Femur (tissue), 1 donor: Measurements from ENCODE around the gene PRKCD.

Experiments used
- DNase-seq: peaks from one replicate; pipeline ENCODE4 v3.0.0-alpha.2; 2017

The PRKCD gene

GRCh38 chr3:53193466-53194209 is 32.6 kb downstream of the PRKCD start:
- peak; percentile 76 for DNase-seq

- DNase-seq = peak; percentile 52
Measured at GRCh38 chr3:53194210-53195065, 33.4 kb downstream of the PRKCD start.

GRCh38 chr3:53195066-53195450 is 34.0 kb downstream of the PRKCD start:
- DNase-seq = peak; percentile 17

- DNase-seq = peak; percentile 62
Measured at GRCh38 chr3:53195602-53196574, 34.9 kb downstream of the PRKCD start.

- DNase-seq = peak; percentile 43
Measured at GRCh38 chr3:53196575-53197407, 35.8 kb downstream of the PRKCD start.

GRCh38 chr3:53198256-53198977 is 37.4 kb downstream of the PRKCD start:
- peak; percentile 13 for DNase-seq

- DNase-seq = no peak
Measured at GRCh38 chr3:53198996-53199395, 38.0 kb downstream of the PRKCD start.

GRCh38 chr3:53199834-53200233 is 38.8 kb downstream of the PRKCD start:
- DNase-seq = no peak

GRCh38 chr3:53200501-53201498 is 39.8 kb downstream of the PRKCD start:
- DNase-seq = no peak

GRCh38 chr3:53202331-53203015 is 41.5 kb downstream of the PRKCD start:
- DNase-seq = peak; percentile 13

GRCh38 chr3:53211706-53212702 is 51.0 kb downstream of the PRKCD start:
- no peak for DNase-seq

GRCh38 chr3:53213276-53213675 is 52.3 kb downstream of the PRKCD start:
- no peak for DNase-seq

- no peak for DNase-seq
Measured at GRCh38 chr3:53215816-53216215, 54.8 kb downstream of the PRKCD start.

GRCh38 chr3:53216723-53217122 is 55.7 kb downstream of the PRKCD start:
- no peak for DNase-seq

GRCh38 chr3:53217175-53217574 is 56.2 kb downstream of the PRKCD start:
- DNase-seq = no peak

GRCh38 chr3:53218131-53218530 is 57.1 kb downstream of the PRKCD start:
- no peak for DNase-seq

- peak; percentile 86 for DNase-seq
Measured at GRCh38 chr3:53219895-53220483, 59.0 kb downstream of the PRKCD start.

- DNase-seq = no peak
Measured at GRCh38 chr3:53221345-53221744, 60.3 kb downstream of the PRKCD start.
